Adipocyte (in vitro differentiated cells): ENCODE results near the gene NEDD4L.

Experiments used
- DNase-seq: peaks from one replicate; pipeline ENCODE4 v3.0.0-alpha.2; 2015; ENCODE audit warnings: low read depth
- H3K27me3 ChIP-seq: replicated peaks from 2 replicates; pipeline ENCODE4 v1.7.0; 2013; ENCODE audit warnings: mild to moderate bottlenecking, low read length, moderate library complexity; ENCODE audit not compliant: control insufficient read depth, insufficient read depth
- H3K36me3 ChIP-seq: 2 replicates; pipeline ENCODE4 v1.7.0; 2013; ENCODE audit warnings: low read length, mild to moderate bottlenecking, moderate library complexity; ENCODE audit not compliant: control insufficient read depth, insufficient read depth, severe bottlenecking
- H3K4me1 ChIP-seq: 2 replicates; pipeline ENCODE4 v1.7.0; 2013; ENCODE audit warnings: mild to moderate bottlenecking, low read length, moderate library complexity; ENCODE audit not compliant: control insufficient read depth, insufficient read depth
- H3K4me3 ChIP-seq: 2 replicates; pipeline ENCODE4 v1.7.0; 2013; ENCODE audit warnings: mild to moderate bottlenecking, low read length, moderate library complexity
- H3K9ac ChIP-seq: 2 replicates; pipeline ENCODE4 v1.7.0; 2013; ENCODE audit warnings: mild to moderate bottlenecking, low read length, moderate library complexity
- H3K9me3 ChIP-seq: 2 replicates; pipeline ENCODE4 v1.7.0; 2013; ENCODE audit warnings: mild to moderate bottlenecking, low read length, moderate library complexity; ENCODE audit not compliant: control insufficient read depth

NEDD4L gene

GRCh38 chr18:58125756-58126155 is 81.7 kb downstream of the NEDD4L start:
- Histone ChIP-seq H3K4me3 (no peak overlapping the region), H3K9ac (no peak overlapping the region), H3K4me1 (no peaks in the 10 kb centered on the region), H3K27me3 (no peaks in the 10 kb centered on the region), H3K36me3 (no peaks in the 10 kb centered on the region), H3K9me3 (no peaks in the 10 kb centered on the region)
- DNase-seq = no peak

- Histone ChIP-seq H3K4me1 (peaks cover 5% of the 10 kb centered on the region), H3K4me3 (no peak overlapping the region), H3K9ac (no peak overlapping the region), H3K27me3 (no peaks in the 10 kb centered on the region), H3K9me3 (no peaks in the 10 kb centered on the region), H3K36me3 (no peaks in the 10 kb centered on the region)
- no peak for DNase-seq
These were observed 84.7 kb downstream of the NEDD4L start for GRCh38 chr18:58128381-58129374.

DNA sequence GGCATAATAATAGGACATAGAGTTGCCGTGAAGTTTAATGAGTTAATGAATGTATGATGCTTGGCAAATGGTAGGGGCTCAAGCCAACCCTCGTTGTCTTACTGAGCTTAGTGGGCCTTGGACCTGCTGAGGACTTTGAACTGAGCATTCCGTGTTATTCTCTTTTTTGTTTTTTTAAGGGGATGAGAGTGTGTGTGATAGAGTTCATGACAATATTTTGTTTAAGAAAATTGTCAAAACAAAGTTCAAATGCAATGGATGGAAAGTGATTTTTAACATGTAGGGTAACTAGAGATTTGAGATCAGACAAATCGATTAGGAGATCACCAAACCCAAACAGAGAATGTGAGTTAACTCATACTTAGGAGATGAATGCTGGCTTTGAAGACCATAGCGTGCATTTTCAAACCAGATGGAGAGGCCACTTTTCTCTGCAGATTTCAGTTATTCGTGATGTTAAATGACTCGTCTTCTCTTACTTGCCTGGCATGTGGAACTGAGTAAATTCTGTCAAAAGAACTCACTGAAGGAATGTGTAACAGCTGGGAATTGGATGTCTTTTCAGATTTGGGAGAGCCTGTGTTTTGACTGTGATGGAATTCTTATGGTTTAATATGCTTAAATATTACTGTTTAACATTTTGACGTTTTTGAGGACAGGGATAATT is 88.7 kb downstream of the NEDD4L start:
- no peak overlapping the region for H3K4me3 ChIP-seq
- no peaks in the 10 kb centered on the region for H3K36me3 ChIP-seq
- H3K27me3 ChIP-seq = no peaks in the 10 kb centered on the region
- peak; percentile 63 for DNase-seq
- no peak overlapping the region for H3K9ac ChIP-seq
- peaks cover 31% of the 10 kb centered on the region for H3K4me1 ChIP-seq
- no peaks in the 10 kb centered on the region for H3K9me3 ChIP-seq

GRCh38 chr18:58135183-58135641 is 91.2 kb downstream of the NEDD4L start:
- Histone ChIP-seq H3K27me3 (no peaks in the 10 kb centered on the region), H3K9ac (no peak overlapping the region), H3K4me3 (peak overlapping the region; percentile 49), H3K9me3 (no peaks in the 10 kb centered on the region), H3K4me1 (peaks cover 31% of the 10 kb centered on the region), H3K36me3 (no peaks in the 10 kb centered on the region)
- DNase-seq = peak; percentile 78

DNA sequence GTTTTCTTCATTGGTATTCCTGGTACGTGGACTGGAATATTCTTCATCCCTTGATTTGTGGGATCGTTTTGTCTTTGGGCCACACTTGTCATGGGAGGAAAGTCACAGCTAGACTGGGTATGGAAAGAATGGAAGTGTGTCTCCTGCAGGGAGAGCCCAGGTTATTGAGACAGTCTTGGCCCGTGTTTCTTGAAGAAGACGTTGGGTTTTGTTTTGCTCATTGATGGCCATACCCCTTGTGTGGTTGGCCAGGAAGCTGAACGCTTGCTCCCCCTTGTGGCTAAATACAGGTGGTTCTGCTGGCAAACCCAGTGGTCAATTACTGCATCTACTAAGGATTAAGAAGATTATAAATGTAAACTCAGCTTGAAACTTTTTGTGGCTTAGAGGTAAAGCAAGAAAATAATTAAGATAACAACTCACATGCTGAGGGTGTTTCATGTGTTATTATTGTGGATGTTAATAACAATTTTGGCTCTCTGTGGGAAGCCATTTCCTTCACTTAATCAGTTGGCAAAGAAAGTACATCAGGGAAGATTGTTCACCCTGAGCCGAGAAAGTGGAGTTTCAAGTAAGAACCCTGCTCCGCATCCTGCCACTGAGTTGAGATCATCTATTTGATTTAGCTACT is 91.8 kb downstream of the NEDD4L start:
- Histone ChIP-seq H3K9me3 (no peaks in the 10 kb centered on the region), H3K36me3 (no peaks in the 10 kb centered on the region), H3K4me3 (peak overlapping the region; percentile 49), H3K4me1 (peaks cover 35% of the 10 kb centered on the region), H3K27me3 (no peaks in the 10 kb centered on the region), H3K9ac (no peak overlapping the region)
- DNase-seq = peak; percentile 62

GRCh38 chr18:58136879-58137278 is 92.9 kb downstream of the NEDD4L start:
- Histone ChIP-seq H3K27me3 (no peaks in the 10 kb centered on the region), H3K4me1 (peaks cover 43% of the 10 kb centered on the region), H3K9ac (no peak overlapping the region), H3K36me3 (no peaks in the 10 kb centered on the region), H3K4me3 (no peak overlapping the region), H3K9me3 (no peaks in the 10 kb centered on the region)
- peak; percentile 59 for DNase-seq

GRCh38 chr18:58139459-58140386 is 95.7 kb downstream of the NEDD4L start:
- H3K9me3 ChIP-seq = no peaks in the 10 kb centered on the region
- H3K36me3 ChIP-seq = no peaks in the 10 kb centered on the region
- no peaks in the 10 kb centered on the region for H3K27me3 ChIP-seq
- peaks cover 41% of the 10 kb centered on the region for H3K4me1 ChIP-seq
- no peak for DNase-seq
- H3K9ac ChIP-seq = no peak overlapping the region
- H3K4me3 ChIP-seq = no peak overlapping the region

- Histone ChIP-seq H3K9me3 (no peaks in the 10 kb centered on the region), H3K9ac (no peak overlapping the region), H3K4me1 (peaks cover 32% of the 10 kb centered on the region), H3K36me3 (no peaks in the 10 kb centered on the region), H3K27me3 (no peaks in the 10 kb centered on the region), H3K4me3 (no peak overlapping the region)
- DNase-seq = no peak
These were observed 96.6 kb downstream of the NEDD4L start for GRCh38 chr18:58140387-58141325.

DNA sequence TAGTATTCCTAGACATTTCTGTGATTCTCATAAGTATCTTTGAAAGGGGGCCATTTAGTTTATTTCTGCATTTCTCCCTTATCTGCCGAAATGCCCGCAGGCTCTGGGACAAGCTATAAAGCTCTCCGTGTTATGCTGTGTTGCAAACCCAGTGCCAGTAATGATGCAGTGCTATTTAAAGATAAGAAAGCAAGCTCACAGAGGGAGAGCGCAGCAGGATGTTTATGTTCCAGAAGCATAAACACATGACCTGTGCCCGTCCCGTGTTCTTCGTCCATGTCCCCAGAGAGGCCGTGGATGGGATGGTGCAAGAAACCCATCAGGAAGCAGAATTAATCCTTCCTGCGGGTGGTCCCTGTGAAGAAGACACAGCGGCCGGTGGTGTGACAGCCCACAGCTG is 99.4 kb downstream of the NEDD4L start:
- Histone ChIP-seq H3K9ac (no peak overlapping the region), H3K36me3 (no peaks in the 10 kb centered on the region), H3K4me3 (no peak overlapping the region), H3K4me1 (peaks cover 34% of the 10 kb centered on the region), H3K9me3 (no peaks in the 10 kb centered on the region), H3K27me3 (no peaks in the 10 kb centered on the region)
- no peak for DNase-seq

DNA sequence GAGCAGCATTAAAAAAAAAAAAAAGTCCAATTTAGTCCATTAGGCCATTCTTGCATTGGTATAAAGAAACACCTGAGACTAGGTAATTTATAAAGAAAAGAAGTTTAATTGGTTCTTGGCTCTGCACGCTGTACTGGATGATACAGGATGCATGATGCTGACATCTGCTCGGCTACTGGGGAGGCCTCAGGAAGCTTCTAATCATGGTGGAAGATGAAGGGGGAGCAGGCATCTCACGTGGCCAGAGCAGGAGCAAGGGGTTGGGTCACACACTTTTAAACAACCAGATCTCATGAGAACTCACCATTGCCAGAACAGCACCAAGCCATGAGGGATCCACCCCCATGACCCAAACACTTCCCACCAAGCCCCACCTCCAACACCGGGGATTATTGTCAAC is 100.1 kb downstream of the NEDD4L start:
- no peak overlapping the region for H3K4me3 ChIP-seq
- H3K36me3 ChIP-seq = no peaks in the 10 kb centered on the region
- H3K9ac ChIP-seq = no peak overlapping the region
- H3K9me3 ChIP-seq = no peaks in the 10 kb centered on the region
- no peak for DNase-seq
- H3K4me1 ChIP-seq = peaks cover 36% of the 10 kb centered on the region
- no peaks in the 10 kb centered on the region for H3K27me3 ChIP-seq
